ENCODE results near the gene MSRB2.

DNA sequence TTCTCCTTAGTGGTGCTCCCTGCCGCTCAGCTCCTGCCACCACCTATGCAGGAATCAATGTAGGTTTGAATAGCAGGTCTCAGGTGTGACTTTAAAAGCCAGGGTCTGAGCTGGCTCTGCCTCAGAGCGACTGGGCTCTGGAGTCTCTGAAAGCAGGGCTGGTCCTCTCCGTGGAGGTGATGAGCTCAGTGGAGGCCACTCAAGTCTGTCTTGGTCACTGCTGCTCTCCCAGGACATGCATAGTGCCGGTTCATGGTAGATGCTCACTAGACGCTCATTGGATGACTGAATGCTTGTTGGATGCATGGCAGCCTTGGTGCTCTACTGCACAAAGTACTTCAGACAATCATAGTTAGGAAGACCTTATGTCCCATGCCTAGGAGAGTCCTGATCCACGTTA is 51.7 kb downstream of the MSRB2 start:
- TF ChIP-seq, protein P1, sequence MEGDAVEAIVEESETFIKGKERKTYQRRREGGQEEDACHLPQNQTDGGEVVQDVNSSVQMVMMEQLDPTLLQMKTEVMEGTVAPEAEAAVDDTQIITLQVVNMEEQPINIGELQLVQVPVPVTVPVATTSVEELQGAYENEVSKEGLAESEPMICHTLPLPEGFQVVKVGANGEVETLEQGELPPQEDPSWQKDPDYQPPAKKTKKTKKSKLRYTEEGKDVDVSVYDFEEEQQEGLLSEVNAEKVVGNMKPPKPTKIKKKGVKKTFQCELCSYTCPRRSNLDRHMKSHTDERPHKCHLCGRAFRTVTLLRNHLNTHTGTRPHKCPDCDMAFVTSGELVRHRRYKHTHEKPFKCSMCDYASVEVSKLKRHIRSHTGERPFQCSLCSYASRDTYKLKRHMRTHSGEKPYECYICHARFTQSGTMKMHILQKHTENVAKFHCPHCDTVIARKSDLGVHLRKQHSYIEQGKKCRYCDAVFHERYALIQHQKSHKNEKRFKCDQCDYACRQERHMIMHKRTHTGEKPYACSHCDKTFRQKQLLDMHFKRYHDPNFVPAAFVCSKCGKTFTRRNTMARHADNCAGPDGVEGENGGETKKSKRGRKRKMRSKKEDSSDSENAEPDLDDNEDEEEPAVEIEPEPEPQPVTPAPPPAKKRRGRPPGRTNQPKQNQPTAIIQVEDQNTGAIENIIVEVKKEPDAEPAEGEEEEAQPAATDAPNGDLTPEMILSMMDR (IDR thresholded peaks at IDR 0.05), result no peak
- TF ChIP-seq POLR2AphosphoS5 (IDR thresholded peaks at IDR 0.05) (no peak), EP300 (IDR thresholded peaks at IDR 0.05) (no peak)

Measured in suprapubic skin (tissue), 4 donors.